HG02840 (cell line): ENCODE results near the gene TEX52.

ENCODE experiments used
- ATAC-seq: cut with Tn5 transposase; IDR thresholded peaks from one replicate; pipeline ENCODE4 v1.9.1; 2021; ENCODE audit warnings: mild to moderate bottlenecking, moderate library complexity, moderate number of reproducible peaks; ENCODE audit not compliant: unreplicated experiment, low FRiP score

The TEX52 gene

DNA sequence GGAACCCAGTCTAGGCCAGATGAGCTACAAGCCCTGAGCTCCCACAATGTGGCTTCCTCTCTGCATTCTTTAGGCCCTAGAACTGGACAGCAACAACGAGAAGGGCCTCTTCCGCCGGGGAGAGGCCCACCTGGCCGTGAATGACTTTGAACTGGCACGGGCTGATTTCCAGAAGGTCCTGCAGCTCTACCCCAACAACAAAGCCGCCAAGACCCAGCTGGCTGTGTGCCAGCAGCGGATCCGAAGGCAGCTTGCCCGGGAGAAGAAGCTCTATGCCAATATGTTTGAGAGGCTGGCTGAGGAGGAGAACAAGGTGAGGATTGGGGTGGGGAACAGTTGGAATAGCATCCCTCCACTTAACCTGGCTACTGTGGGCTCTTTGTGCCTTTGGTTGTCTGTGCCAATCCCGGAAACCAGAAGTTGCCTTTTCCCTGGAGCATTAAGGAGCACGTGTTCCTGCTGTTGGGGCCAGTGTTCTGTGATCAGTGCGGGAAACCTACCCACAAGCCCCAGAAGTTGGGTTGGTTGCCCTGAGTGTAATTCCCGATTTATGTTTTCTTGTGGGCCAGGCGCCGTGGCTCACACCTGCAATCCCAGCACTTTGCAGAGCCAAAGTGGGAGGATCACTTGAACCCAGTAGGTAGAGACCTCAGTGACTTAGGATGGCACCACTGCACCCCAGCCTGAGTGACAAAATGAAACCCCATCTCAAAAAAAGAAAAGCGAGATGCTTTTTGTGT, 55.6 kb downstream of the TEX52 start:
- ATAC-seq: no peak

DNA sequence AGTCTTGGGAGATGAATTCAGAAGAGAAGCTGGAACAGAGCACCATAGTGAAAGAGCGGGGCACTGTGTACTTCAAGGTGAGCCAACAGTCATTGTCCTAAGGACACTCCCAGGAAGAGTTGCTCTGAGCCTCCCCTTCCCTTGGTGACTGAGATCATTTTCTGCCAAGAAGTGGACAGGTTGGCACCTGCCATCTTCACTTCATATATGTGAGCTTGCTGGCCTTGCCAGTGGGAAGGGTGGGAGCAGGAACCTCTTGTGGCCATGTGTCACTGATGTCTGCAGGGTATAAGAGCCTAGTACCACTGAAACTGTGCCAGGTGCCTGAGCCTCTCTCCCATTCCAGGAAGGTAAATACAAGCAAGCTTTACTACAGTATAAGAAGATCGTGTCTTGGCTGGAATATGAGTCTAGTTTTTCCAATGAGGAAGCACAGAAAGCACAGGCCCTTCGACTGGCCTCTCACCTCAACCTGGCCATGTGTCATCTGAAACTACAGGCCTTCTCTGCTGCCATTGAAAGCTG, 56.7 kb downstream of the TEX52 start:
- ATAC-seq: no peak
